ENCODE measurements around the gene PI4KA.

PI4KA gene

DNA sequence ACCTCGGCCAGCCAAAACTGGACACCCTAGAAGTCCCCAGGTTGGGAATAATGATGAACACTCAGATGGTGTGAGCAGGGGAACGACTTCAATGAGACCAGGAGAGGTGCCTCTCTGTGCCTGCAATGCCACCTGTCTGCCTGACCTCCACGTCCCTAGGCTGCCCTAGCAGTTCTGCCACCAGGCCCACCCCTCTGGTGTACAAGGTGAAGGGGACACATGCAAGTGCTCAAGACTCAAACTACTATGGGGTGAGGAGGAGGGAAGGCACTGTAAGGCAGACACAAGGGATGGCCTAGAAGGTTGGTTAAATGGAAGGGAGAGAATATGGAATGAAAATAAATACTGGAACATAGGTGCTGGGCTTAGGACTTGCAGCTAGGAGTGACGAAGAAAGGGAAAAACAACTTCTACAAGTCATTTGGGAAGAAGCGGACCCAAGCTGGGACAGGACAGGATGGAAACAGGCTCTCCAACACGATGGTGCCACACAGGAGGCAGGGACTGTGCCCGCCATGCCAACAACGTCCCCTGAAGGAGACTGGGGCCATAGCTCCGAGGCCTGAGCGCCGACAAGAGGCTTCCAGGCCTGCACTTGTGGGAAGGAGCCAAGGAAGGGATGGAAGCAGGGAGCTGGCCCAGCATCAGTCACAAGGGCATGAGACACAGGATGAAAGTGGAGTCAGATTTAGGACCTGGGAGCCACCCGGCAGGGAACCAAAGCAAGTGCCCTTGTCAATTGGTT lies 66.2 kb downstream of the PI4KA start:
- no peak for DNase-seq

DNA sequence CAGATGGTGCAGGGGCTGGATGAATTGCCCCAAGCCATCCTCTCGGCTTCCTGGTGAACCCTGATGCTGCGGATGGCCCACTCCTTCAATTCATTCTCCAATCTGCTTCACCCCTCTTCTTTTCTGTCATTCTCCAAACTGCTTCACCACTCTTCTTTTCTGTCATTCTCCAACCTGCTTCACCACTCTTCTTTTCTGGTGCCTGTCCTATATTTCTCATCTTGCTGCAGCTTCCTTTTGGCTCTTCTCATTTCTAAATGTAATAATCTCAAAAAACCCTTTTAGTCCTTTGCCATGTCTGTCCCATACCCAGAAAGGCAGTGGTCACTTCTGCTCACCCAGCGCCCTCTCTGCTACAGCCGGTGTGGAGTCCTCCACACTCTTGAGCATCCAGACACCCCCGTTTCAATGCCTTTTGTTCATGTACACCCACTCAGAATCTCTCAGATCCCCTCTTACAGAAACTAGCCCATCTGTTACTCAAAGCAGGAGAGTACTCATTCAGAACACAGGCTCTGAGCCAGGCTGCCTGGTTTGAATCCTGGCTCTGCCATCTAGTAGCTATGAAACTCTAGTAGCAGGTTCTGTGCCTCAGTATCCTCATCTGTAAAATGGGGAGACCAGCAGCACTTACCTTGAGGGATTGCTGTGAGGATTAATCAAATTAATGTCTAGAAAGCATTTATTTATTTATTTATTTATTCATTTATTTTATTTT lies 69.8 kb downstream of the PI4KA start:
- no peak for DNase-seq

DNA sequence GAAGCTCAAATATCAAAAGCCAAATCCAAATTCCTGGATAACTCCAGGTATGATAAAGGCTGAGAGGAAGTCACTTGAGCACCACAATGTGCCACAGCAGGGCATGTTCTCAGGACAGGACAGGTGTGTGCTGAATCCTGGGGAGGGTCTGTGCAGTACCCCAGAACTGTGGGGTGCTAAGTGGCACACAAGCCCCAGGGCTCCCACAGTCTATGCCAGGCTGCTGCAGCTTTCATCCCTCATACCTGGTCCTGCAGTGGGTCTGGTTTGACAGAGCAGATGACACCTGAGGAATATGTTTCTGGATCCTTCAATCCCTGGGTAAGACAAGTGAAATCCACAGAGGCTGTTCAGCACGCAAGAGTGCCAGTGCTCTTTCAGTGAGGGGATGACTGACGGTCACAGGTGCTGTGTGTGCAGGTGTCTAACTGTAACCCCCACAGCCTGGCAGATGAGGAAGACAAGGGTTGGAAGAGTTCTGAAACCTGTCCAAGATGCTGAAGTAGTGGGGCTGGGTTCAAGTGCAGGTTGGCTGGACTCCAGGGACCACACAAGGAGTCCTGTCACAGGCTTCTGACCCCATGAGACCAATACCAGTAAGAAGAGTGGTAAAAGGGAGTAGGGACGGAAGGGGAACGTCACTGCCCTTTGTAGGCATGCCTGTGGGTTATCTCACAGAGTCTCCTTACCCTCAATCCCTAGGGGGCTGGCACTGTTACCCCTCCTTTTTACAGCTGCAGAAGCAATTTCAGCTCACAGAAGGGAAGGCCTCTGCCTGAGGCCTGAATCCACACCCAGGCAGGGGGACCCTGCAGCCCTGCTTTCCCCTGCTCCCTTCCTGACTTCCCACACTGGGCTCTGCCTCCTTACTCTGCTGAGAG lies 70.6 kb downstream of the PI4KA start:
- no peak for DNase-seq

DNA sequence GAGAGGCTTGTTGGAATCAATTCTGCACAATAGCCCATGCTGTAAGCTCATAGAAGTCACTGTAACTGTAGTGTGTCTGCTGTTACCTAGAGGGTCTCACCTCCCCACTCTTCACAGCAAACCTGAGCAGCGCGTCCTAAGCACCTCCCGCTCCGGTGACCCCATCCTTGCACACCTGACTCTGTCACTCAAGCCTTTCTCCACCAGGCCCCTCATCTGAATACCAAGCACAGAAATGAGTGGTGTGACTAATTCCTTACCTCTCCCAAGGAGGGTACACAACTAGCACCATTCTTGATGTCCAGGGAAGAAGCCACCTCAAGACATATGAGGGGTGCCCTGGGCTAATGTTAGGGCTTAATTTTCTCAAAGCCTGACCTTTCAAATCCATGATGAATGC lies 71.4 kb downstream of the PI4KA start:
- no peak for DNase-seq

DNA sequence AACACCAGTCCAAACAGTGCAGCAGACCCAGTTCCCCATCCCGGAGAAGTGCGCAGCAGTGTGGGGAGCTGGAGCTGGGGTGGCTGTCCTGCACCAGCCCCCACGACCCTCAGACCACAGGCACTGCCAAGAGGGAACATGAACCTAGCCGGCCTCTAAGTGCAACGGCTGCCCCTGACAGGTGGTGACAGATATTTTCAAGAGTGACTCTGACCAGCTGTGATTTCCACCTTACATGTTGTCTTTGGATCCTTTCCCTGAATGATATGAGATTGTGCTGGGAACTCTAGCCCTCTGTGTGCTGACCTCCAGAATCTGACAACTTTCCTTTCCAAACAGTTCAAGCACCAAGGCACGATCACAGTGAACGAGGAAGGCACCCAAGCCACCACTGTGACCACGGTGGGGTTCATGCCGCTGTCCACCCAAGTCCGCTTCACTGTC lies 72.1 kb downstream of the PI4KA start:
- no peak for DNase-seq

DNA sequence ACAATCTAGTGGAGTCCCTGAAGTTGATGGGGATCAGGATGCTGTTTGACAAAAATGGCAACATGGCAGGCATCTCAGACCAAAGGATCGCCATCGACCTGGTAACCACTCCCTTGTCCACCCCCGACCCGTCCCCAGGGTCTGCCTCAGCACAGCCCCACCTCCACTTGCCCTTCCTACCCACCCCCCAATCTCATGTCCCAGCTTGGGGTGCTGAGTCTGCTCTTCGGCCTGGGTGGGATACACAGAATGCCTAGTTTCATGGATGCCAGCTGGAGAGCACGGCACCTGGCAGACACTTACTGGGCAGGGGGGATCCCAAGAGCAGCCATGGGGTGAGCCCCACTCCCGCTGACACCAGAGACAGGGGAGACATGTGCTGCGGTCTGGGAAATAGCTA lies 72.6 kb downstream of the PI4KA start:
- DNase-seq, result no peak

DNA sequence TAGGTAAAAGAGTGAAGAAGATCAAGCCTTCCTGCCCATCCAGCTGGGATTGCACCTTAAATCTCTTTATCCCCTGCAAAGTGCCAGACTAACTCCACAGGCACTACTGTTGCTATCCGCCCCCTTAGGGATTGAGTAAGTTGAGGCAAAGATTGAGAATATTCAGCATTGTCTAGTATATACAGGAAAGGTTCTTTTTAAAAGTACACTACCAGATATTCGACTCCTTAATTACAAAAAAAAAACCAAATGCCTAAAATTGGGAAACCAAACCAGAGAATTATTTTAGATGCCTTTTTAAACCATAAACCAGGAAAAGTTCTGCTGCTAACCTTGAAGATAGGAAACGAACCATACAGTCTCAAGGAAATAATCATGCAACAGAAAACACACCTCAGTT lies 73.2 kb downstream of the PI4KA start:
- DNase-seq, result no peak

DNA sequence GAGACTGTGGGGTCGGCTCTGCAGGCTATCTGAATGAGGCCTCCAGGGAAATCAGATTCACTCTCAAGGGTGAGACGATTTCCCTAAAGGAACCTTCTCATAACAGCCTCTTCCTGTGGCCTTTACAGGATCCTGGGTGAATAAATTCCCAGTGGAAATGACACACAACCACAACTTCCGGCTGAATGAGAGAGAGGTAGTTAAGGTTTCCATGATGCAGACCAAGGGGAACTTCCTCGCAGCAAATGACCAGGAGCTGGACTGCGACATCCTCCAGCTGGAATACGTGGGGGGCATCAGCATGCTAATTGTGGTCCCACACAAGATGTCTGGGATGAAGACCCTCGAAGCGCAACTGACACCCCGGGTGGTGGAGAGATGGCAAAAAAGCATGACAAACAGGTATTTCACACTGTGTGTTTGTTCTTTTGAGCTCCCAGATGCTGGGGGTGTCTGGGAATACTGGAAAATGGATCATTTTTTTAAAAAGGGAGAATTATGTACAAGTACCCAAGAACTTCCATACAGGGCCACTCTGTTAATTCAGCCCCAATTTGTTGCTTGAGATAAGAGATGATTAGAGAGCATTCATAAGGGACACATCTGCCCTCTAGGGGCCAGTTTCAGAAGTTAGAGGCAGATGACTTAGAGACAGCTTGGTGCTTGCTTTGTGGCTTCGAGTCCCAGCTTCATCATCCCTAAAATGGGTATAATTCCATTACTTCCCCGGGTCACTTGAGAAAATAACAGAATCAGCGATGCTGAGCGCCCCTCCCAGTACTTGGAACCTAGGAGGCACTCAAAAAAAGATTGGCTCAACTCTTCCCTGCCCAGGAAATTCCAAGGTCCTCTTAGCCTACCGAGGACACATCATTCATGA lies 74.5 kb downstream of the PI4KA start:
- DNase-seq, result peak; percentile 6 to 58

DNA sequence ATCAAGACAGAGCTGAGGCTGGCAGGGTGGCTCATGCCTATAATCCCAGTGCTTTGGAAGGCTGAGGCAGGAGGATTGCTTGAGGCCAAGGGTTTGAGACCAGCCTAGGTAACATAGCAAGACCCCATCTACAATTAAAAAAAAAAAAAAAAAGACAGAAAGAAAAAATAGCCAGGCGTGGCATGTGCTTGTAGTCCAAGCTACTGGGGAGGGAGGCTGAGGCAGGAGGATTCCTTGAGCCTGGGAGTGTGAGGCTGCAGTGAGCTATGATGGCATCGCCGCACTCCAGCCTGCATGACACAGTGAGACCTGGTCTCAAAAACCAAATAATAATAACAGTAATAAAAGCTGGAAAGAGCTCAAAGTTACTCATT lies 75.3 kb downstream of the PI4KA start:
- no peak for DNase-seq

DNA sequence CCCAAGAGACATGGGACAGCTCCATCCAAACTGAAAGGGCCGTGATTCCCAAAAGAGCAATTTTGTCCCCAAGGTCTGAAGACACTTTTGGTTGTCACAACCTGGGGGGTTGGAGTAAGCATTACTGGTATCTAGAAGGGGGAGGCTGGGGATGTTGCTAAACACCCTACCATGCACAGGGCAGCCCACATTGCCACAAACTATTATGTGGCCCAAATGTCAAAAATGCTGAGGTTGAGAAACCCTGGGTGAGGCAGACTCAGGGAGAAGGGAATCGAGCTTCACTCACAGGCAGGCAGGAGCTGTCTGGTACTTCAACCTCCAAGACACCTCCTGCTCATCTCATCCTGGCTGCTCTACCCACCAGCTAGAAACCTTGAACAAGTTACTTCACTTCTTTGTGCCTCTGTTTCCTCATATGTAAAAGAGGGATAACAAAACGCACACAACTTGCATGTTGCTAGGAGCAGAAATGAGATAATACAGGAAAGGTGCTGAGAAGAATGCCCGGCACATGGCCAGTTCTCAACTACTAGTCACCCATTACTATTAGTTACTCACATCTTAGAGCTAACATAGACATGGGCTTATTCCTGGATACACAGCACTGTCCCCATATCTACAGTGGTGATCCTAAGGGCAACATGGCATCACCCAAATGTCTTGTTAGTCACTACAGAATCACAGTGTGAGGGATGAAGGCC lies 75.9 kb downstream of the PI4KA start:
- DNase-seq, result no peak

DNA sequence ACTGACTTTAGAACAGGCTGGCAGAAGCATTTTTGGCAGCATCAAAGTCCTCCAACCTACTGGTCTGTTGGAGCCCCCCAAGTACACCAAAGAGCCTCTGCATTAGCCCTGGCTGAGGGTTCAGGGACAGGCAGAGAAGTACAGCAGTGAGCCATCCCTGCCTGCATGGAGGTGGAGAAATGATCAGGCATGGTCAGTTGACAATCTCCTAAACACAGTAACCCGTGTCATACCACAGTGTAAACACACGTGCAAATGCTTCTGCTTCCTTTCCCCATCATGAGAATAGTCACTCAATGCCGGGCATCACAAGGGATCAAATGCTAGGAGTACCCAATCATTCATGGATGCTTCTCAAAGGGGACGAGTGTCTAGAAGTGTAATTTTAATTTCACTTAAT lies 76.5 kb downstream of the PI4KA start:
- no peak for DNase-seq

DNA sequence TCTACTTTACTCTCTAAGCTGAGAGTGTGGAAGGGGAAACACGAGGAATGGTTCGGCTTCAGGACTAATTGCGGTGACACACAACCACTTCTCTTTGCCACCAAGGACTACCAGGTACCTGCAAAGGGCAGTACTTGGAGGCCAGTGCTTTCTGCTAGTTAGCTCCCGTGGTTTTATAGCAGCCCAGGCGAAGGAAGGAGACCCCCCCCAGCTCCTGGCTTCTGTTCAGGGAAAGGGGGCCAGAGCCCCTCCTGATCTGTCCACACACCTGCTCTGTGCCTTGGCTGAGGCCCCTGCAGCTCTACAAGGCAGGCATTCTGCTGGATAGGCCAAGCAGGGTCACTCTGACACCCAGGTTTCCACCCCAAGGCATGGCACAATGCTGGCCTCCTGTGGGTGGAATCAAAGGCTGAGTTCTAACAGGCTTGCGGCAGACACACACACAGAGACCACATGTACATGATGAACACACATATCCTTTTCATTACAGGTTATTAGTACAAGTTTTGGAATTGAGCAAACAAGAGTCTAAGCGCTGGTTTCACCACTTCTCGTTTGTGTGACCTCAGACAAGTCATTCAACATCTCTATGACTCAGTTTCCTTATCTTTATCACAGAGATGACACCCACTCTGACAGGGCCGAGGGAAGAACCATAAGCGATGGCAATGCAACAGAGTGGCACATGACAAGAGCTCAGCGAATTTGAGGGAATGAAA lies 77.2 kb downstream of the PI4KA start:
- no peak for DNase-seq

DNA sequence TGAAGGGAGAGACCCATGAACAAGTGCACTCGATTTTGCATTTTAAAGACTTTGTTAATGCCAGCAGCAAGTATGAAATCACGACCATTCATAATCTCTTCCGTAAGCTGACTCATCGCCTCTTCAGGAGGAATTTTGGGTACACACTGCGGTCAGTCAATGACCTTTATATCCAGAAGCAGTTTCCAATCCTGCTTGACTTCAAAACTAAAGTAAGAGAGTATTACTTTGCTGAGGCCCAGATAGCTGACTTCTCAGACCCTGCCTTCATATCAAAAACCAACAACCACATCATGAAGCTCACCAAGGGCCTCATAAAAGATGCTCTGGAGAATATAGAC lies 78.8 kb downstream of the PI4KA start:
- DNase-seq, result no peak

DNA sequence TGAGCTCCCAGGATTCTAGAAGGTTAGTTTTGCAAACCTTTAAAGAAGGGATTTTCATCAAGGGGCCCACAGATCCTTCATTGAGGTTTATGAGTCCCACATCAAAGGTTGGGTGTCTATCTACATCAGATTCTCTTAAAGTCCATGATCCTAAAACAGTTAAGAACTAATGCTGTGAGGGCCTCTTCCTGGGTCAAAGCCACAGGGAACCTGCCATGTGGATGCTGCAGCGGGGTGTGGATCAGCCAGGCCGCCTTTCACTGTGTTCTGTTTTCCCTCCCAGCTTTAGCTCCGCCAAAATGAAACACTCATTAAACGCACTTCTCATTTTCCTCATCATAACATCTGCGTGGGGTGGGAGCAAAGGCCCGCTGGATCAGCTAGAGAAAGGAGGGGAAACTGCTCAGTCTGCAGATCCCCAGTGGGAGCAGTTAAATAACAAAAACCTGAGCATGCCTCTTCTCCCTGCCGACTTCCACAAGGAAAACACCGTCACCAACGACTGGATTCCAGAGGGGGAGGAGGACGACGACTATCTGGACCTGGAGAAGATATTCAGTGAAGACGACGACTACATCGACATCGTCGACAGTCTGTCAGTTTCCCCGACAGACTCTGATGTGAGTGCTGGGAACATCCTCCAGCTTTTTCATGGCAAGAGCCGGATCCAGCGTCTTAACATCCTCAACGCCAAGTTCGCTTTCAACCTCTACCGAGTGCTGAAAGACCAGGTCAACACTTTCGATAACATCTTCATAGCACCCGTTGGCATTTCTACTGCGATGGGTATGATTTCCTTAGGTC lies 79.4 kb downstream of the PI4KA start:
- no peak for DNase-seq

DNA sequence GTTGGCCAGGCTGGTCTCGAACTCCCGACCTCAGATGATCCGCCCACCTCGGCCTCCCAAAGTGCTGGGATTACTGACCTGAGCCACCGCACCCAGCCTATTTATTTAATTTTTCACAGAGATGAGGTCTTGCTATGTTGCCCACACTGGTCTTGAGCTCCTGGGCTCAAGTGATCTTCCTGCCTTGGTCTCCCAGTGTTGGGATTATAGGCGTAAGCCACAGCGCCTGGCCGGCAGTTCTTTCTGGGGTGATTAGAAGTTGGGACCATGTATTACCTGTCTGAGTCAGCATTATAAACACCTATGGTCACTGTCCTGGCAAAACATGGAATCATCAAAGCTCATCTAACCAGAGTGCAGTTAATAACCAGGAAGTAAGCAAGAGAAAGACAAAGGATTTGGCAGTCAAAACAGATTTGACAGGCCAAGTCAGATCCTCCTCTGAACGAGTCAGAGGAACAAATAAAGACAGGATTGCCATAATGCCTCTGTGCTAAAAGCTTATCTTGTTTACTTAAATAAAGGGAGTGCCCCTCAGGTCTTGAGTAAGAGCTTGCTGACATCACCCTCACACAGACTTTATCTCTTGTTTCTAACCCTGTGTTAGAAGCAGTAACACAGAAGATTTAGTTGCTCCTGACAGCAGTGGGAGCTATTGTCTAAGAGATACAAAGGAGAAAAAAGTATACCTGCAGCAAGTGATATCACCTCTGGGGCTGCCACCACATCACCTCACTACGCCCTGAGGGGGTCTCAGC lies 81.0 kb downstream of the PI4KA start:
- no peak for DNase-seq

DNA sequence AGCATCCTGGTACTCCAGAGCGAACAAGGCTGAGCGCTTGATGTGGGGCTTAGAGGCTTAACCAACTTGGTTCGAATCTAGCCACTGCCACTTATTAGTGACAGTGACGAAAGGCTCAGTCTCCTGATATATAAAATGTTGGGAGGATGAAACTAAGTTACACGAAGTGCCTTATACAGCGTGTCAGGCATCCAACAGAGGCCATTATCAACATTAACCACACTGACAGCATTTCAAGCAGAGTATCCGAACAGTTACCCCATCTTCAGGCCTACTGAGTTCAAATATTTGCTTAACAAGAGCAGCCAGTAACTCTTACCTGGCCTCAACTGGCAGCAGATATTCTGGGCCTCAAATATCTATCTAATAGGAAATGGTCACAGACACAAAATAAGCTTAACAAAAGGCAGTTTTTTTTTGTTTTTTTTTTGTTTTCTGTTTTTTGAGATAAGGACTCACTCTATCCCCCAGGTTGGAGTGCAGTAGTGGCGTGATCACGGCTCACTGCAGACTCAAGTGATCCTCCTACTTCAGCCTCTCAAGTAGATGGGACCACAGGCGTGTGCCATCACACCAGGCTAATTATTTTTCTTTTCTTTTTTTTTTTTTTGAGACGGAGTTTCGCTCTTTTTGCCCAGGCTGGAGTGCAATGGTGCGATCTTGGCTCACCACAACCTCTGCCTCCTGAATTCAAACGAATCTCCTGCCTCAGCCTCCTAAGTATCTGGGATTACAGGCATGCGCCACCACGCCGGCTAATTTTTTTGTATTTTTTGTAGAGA lies 81.8 kb downstream of the PI4KA start:
- no peak for DNase-seq

DNA sequence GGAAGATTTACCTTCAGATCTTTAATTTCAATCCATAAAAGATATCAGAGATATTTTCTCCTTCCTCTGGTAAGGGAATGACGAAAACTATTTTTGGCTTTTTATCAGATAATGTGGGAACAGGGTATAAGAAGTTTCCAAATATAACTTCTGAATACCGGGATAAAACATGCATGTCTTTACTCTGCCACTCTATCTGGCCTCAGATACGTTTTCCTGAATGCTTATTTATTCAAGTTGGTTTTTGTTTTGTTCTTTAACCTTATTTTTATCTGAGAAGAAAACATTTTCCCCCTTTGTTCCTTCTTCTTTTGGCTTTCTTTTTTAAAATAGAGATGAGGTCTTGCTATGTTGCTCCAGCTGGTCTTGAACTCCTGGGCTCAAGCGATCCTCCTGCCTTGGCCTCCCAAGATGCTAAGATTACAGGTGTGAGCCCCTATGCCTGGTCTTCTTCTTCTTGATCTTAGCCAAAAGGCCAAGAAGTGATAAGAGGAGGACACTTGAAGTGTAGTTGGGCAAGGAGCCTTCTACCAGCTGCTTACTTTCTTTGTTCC lies 83.2 kb downstream of the PI4KA start:
- DNase-seq, result no peak

DNA sequence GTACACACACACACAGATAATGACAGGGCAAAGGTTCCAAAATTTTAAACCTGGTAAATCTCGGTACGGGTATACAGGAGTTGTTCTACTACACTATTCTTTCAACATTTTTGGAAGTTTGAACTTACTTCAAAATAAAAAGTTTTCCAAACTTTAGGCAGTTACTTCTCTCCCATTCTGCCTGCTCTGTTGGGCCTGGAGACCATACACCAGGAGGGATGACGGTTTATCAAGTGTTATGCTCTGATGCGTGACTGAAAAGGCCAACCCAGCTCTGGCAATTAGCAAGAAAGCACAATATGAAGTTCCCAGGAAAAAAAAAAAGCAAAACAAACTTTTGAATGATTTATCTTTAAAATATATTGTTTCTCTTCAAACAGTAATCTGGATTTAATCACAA lies 83.7 kb downstream of the PI4KA start:
- DNase-seq, result no peak

DNA sequence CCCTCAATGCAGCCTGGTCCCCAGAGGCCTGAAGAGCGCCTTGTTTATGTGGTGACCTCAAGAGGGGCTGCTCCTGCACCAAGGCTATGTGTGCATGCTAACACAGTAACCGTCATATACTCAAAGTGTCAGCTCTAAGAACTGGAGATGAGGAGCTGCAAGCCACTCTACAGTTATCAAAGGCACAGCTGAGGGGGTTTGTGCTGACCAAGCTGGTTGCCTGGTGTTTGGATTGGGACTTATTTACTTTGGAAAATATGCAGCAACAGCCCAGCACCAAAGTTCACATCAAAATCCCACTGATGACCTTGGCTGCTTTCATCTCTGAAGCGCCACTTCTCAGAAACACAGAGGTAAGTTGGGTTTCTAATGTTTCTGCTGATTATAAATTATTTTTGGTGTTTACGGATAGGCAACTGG lies 84.8 kb downstream of the PI4KA start, which contains the start of gene SERPIND1:
Gene SERPIND1 (plus strand): TSS at position 321 of the 420 bp plus-strand sequence. CDS start 5,200 bp downstream, outside the sequence.
- DNase-seq, result no peak
